ENCODE results near the gene PDGFRB.

DNA sequence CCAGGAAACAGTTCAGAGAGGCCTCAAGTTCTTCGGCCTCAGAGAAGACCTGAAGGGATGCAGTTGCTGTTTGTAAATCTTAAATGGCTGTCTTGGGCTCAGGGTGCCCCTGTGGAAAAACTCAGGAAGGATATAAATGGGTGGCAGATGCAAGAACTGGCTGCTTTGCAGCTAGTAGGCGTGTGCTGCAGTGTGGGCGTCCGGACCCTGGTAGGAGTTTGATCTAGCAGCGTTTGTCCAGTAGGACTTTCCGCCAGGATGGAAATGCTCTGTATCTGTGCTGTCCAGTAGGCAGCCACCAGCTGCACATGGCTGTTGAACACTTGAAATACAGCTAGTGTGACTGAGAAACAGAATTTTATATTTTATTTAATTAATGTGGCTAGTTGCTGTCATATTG lies 18.6 kb upstream of the PDGFRB start:
- no peak for TF ChIP-seq POLR2A (IDR thresholded peaks at IDR 0.05)
- TF ChIP-seq, protein P1, sequence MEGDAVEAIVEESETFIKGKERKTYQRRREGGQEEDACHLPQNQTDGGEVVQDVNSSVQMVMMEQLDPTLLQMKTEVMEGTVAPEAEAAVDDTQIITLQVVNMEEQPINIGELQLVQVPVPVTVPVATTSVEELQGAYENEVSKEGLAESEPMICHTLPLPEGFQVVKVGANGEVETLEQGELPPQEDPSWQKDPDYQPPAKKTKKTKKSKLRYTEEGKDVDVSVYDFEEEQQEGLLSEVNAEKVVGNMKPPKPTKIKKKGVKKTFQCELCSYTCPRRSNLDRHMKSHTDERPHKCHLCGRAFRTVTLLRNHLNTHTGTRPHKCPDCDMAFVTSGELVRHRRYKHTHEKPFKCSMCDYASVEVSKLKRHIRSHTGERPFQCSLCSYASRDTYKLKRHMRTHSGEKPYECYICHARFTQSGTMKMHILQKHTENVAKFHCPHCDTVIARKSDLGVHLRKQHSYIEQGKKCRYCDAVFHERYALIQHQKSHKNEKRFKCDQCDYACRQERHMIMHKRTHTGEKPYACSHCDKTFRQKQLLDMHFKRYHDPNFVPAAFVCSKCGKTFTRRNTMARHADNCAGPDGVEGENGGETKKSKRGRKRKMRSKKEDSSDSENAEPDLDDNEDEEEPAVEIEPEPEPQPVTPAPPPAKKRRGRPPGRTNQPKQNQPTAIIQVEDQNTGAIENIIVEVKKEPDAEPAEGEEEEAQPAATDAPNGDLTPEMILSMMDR (IDR thresholded peaks at IDR 0.05) = no peak
- TF ChIP-seq EP300 (IDR thresholded peaks at IDR 0.05) = no peak

Measured in ovary (tissue), 3 donors.